KG1 (cell line): ENCODE data around the gene ITGB3.
"Not testable (repeated sequence)": the region's sequence is repeated elsewhere in the genome, so short reads cannot be mapped to it uniquely, and the experiment has no call there.

Source experiments
- DNase-seq: peaks from one replicate; lab custom pipeline; 2025; lab: John Stamatoyannopoulos, UW

The ITGB3 gene

DNA sequence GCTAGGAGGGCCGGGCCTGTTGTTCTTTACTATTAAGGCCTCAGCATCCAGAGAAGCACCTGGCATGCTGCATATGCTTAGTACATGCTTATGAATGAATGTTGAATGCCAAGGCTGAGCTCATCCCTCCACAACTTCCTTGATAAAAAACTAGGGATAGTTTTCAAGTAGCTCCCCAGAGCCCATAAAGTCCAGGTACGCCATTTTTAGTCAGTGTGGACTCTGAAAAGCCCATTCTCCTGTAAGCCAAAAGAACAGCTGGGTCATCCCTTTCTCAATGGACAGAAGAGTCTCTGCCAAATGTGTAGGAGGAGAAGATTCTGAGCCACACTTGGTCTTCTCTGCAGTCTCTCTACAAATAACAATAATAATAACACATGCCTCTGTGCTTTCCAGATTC lies 8.9 kb upstream of the ITGB3 start:
- no peak for DNase-seq

GRCh38 chr17:47246120-47246519 lies 7.5 kb upstream of the ITGB3 start:
- DNase-seq = no peak

GRCh38 chr17:47250855-47251254 lies 2.8 kb upstream of the ITGB3 start:
- DNase-seq = no peak

DNA sequence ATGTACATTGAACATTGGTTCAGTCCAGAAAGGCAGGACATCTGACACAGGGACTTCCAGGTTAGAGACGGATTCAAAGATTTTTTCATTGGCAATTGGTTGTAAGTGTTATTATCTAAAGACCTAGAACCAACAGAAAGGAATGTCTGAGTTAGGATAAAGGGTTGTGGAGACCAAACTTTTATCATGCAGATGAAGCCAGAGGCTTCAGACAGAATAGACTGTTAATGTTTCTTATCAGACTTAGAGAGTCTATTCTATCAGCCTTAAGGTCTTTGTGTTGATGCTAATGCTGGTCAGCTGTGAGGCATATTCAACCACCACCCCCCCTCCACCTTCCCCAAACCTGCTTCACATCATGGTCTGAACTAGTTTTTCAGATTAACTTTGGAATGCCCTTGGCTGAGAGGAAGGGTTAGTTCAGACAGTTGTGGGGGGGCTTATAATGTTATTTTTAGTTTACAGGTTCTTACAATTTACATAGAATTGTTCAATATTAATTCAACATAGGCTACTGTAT lies 2.1 kb upstream of the ITGB3 start:
- no peak for DNase-seq

GRCh38 chr17:47252209-47252608 lies 1.4 kb upstream of the ITGB3 start:
- no peak for DNase-seq

- DNase-seq = no peak
Measured at GRCh38 chr17:47252766-47253512, 688 bp upstream of the ITGB3 start.

GRCh38 chr17:47254403-47254943 lies 846 bp downstream of the ITGB3 start:
- no peak for DNase-seq

GRCh38 chr17:47257651-47258339 lies 4.2 kb downstream of the ITGB3 start:
- DNase-seq = no peak

- DNase-seq = no peak
Measured at GRCh38 chr17:47262586-47262985, 9.0 kb downstream of the ITGB3 start.

DNA sequence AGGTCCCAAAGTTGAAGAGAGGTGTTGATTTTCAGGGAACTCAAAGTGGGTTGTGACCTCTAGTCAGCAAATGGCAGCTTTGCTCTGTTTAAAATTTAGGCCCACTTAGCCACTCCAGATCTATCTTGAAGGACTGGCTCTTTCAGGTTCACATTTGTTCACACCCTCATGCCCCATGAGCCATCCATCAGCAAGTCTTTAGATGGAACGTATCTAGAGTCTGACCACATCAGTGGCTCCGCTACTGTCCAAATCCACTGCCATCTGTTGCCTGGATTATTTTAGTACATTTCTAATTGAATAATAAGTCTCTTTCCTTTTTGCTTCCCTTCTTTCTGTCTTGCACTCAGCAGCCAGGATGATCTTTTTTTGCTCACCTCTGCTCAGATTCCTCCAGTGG lies 10.5 kb downstream of the ITGB3 start:
- DNase-seq = no peak

DNA sequence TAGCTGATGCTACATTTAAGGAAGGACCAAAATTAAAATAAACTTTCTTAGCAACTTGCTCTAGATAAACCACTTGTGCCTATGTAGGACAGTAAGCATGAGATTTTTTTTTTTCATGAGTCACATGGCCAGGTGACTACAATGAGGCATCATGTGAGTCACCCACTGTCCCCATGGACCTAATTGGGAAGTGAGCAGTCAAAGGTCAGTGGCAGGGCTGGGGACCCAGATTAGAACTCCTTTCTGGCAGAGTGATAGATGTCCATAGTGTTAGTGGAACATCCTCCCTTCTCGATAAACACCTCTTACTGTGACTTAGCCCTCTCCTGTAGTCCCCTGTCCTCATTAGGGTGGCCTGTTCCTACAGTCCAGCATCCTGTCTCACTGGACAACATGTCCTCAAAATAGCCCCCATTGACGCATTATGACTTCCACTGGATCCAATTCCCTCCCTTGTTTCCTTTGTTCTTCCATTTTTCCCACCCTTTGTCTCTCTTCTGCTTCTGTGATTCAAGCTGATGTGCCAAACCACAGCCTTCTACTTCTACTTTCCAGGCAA lies 12.4 kb downstream of the ITGB3 start:
- no peak for DNase-seq

DNA sequence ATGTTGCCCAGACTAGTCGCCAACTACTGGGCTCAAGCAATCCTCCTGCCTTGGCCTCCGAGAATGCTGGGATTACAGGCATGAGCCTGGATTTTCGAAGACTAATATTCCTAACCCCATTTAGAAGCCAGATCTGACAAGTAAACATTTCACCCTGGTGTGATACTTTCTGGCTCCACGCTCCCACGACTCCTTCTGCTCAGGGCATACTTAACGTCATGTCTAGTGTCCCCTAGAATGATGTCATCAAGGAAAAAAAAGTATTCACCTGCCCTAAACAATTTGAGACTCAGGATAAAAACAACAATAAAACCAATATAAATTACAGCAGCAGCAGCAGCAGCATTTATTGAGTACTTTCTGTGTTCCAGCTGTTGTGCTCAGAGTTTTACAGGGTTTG lies 13.2 kb downstream of the ITGB3 start:
- no peak for DNase-seq

GRCh38 chr17:47267354-47267828 lies 13.8 kb downstream of the ITGB3 start:
- DNase-seq = no peak

- not testable (repeated sequence) for DNase-seq
Measured at GRCh38 chr17:47268964-47269363, 15.3 kb downstream of the ITGB3 start.

DNA sequence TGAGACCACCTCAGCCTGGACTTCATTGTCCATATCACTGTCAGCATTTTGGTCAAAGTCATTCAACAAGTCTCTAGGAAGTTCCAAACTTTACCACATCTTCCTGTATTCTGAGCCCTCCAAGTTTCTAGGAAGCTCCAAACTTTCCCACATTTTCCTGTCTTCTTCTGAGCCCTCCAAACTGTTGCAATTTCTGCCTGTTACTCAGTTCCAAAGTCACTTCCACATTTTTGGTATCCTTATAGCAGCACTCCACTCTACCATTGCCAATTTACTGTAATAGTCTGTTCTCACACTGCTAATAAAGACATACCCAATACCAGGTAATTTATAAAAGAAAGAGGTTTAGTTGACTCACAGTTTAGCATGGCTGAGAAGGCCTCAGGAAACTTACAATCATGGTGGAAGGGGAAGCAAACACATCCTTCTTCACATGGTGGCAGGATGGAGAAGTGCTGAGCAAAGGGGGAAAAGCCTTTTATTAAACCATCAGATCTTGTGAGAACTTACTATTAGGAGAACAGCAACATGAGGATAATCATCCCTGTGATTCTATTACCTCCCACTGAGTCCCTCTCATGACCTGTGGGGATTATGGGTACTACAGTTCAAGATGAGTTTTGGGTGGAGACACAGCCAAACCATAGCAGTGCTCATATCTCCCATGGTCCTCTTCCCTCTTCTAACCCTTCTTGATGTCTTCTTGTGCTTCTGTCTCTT lies 16.1 kb downstream of the ITGB3 start:
- DNase-seq = not testable (repeated sequence)

- no peak for DNase-seq
Measured at GRCh38 chr17:47270946-47271705, 17.5 kb downstream of the ITGB3 start.

DNA sequence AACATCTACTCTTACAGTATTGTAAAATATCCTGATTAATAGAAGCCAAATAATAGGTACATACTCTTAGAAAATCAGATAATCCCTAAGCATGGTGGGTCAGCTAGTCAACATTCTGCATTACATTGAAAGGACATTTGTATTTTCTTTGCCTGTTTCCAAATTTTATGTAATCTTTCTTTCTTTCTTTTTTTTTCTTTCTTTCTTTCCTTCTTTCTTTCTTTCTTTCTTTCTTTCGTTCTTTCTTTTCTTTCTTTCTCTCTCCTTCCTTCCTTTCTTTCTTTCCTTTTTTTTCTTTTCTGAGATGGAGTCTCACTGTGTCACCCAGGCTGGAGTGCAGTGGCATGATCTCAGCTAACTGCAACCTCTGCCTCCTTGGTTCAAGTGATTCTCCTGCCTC lies 18.9 kb downstream of the ITGB3 start:
- no peak for DNase-seq

DNA sequence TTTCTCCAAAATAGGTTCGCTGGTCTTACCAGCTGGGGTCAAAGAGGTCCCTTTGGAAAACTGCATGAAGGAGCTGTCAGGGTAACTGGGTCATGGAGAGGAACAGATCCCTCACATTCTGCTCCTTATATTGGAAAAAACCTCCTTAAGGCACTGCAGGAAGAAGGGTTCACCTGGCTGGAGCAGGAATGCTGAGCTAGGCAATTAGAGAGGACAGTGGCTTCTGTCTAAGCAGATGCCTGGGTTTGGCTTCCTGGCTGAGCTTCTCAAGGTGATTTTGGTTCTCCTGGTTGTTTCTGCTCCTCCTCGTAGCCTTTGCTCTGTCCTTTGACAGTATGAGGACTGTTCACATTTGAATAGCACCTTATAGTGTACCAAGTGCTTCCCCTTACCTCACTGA lies 19.6 kb downstream of the ITGB3 start:
- DNase-seq = no peak

- no peak for DNase-seq
Measured at GRCh38 chr17:47274319-47275069, 20.9 kb downstream of the ITGB3 start.

- DNase-seq = no peak
Measured at GRCh38 chr17:47275245-47275984, 21.8 kb downstream of the ITGB3 start.
